HepG2 (cell line): Measurements from ENCODE around the gene GOLGA8Q.
"Not testable (repeated sequence)": the region's sequence is repeated elsewhere in the genome, so short reads cannot be mapped to it uniquely, and the experiment has no call there.

ENCODE experiments used
- CTCF ChIP-seq: sonication (generic); formaldehyde crosslinking; IDR thresholded peaks from 2 replicates; pipeline ENCODE4 v1.5.0; 2020; ENCODE audit warnings: mild to moderate bottlenecking, missing genetic modification reagents, moderate library complexity
- JARID2 ChIP-seq: sonication (generic); formaldehyde crosslinking; IDR thresholded peaks from 2 replicates; pipeline ENCODE4 v1.8.1; 2023; ENCODE audit warnings: missing genetic modification reagents, inconsistent platforms; ENCODE audit not compliant: insufficient replicate concordance
- RXRA ChIP-seq: sonication (generic); formaldehyde crosslinking; IDR thresholded peaks from 2 replicates; pipeline ENCODE4 v1.5.1; 2020; ENCODE audit warnings: missing genetic modification reagents
- ZBTB14 ChIP-seq: sonication (generic); formaldehyde crosslinking; IDR thresholded peaks from 2 replicates; pipeline ENCODE4 v1.4.0; 2020; ENCODE audit warnings: missing genetic modification reagents
- ZFP41 ChIP-seq: sonication (generic); formaldehyde crosslinking; IDR thresholded peaks from 2 replicates; pipeline ENCODE4 v1.4.0; 2020; ENCODE audit warnings: mild to moderate bottlenecking, missing genetic modification reagents, borderline replicate concordance
- ZNF12 ChIP-seq: sonication (generic); formaldehyde crosslinking; IDR thresholded peaks from 2 replicates; pipeline ENCODE4 v1.5.0; 2020; ENCODE audit warnings: missing genetic modification reagents
- ZNF263 ChIP-seq: sonication (generic); formaldehyde crosslinking; IDR thresholded peaks from 2 replicates; pipeline ENCODE4 v1.4.0; 2020; ENCODE audit warnings: missing genetic modification reagents
- ZNF446 ChIP-seq: sonication (generic); formaldehyde crosslinking; IDR thresholded peaks from 2 replicates; pipeline ENCODE4 v1.5.0; 2020; ENCODE audit warnings: mild to moderate bottlenecking, missing genetic modification reagents
- TF ChIP-seq, protein P1 (sequence below): sonication (generic); formaldehyde crosslinking; conservative IDR thresholded peaks from 2 replicates; pipeline ENCODE4 v1.5.0; 2020; ENCODE audit warnings: missing genetic modification reagents
- TF ChIP-seq, protein P2 (sequence below): sonication (generic); formaldehyde crosslinking; IDR thresholded peaks from 2 replicates; pipeline ENCODE4 v1.4.0; 2020; ENCODE audit warnings: mild to moderate bottlenecking, missing genetic modification reagents, borderline replicate concordance

DNA sequence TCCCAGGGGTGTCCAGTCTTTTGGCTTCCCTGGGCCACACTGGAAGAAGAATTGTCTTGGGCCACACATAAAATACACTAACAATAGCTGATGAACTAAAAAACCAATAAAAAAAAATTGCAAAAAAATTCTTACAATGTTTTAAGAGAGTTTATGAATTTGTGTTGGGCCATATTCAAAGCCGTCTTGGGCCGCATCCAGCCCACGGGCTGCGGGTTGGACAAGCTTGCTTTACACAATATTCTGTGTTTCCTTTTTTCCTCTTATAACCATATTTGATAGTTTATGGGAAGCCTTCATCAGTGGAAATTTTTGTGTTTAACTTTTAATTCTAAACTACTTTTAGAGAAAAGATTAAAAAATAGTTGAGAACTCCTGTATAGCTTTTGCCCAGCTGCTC lies 28.9 kb downstream of the GOLGA8Q start:
- not testable (repeated sequence) for TF ChIP-seq ZFP41, RXRA, ZNF446, ZNF263, ZNF12, CTCF, JARID2, ZBTB14 (CRISPR knock-in tag)
- TF ChIP-seq, protein P1, sequence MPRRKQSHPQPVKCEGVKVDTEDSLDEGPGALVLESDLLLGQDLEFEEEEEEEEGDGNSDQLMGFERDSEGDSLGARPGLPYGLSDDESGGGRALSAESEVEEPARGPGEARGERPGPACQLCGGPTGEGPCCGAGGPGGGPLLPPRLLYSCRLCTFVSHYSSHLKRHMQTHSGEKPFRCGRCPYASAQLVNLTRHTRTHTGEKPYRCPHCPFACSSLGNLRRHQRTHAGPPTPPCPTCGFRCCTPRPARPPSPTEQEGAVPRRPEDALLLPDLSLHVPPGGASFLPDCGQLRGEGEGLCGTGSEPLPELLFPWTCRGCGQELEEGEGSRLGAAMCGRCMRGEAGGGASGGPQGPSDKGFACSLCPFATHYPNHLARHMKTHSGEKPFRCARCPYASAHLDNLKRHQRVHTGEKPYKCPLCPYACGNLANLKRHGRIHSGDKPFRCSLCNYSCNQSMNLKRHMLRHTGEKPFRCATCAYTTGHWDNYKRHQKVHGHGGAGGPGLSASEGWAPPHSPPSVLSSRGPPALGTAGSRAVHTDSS (CRISPR knock-in tag), result not testable (repeated sequence)
- TF ChIP-seq, protein P2, sequence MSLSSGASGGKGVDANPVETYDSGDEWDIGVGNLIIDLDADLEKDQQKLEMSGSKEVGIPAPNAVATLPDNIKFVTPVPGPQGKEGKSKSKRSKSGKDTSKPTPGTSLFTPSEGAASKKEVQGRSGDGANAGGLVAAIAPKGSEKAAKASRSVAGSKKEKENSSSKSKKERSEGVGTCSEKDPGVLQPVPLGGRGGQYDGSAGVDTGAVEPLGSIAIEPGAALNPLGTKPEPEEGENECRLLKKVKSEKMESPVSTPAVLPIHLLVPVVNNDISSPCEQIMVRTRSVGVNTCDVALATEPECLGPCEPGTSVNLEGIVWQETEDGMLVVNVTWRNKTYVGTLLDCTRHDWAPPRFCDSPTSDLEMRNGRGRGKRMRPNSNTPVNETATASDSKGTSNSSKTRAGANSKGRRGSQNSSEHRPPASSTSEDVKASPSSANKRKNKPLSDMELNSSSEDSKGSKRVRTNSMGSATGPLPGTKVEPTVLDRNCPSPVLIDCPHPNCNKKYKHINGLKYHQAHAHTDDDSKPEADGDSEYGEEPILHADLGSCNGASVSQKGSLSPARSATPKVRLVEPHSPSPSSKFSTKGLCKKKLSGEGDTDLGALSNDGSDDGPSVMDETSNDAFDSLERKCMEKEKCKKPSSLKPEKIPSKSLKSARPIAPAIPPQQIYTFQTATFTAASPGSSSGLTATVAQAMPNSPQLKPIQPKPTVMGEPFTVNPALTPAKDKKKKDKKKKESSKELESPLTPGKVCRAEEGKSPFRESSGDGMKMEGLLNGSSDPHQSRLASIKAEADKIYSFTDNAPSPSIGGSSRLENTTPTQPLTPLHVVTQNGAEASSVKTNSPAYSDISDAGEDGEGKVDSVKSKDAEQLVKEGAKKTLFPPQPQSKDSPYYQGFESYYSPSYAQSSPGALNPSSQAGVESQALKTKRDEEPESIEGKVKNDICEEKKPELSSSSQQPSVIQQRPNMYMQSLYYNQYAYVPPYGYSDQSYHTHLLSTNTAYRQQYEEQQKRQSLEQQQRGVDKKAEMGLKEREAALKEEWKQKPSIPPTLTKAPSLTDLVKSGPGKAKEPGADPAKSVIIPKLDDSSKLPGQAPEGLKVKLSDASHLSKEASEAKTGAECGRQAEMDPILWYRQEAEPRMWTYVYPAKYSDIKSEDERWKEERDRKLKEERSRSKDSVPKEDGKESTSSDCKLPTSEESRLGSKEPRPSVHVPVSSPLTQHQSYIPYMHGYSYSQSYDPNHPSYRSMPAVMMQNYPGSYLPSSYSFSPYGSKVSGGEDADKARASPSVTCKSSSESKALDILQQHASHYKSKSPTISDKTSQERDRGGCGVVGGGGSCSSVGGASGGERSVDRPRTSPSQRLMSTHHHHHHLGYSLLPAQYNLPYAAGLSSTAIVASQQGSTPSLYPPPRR (CRISPR knock-in tag), result not testable (repeated sequence)
